A549 (cell line): ENCODE results near the gene CSN1S1. TPM values are rescaled to one million over a fixed set of nuclear protein-coding genes. Genes with fewer than 3 reads are reported as not detected.

ENCODE experiments used
- ATAC-seq, 2 experiments: fragments of 200-7000 bp in 1 of 2; fragments of >200 bp in 1 of 2; cut with Nextera tagmentation in 1 of 2; cut with Tn5 transposase in 1 of 2; 3 replicates each; pipeline versions ENCODE4 v1.8.0 to v1.9.1; 2018 to 2020; ENCODE audit warnings: mild to moderate bottlenecking in 1 of 2, moderate library complexity in 1 of 2
- CTCF ChIA-PET: fragments of 300-600 bp; sonication (Branson Sonifier 250); formaldehyde crosslinking; extraction: SDS; loops from one replicate; lab custom pipeline; 2021; ENCODE audit warnings: antibody characterized with exemption, inconsistent platforms; lab: Yijun Ruan, JAX
- POLR2A ChIA-PET: fragments of 350-600 bp; formaldehyde crosslinking; extraction: SDS; loops from one replicate; lab custom pipeline; 2021; ENCODE audit warnings: antibody characterized with exemption, inconsistent platforms; lab: Yijun Ruan, JAX
- DNase-seq, 2 experiments: peaks; one replicate each; pipeline versions ENCODE4 v3.0.0 to v3.0.0-alpha.2; 2011 to 2016; ENCODE audit warnings: low read depth in 1 of 2, low spot score in 1 of 2
- FAIRE-seq: peaks from 2 replicates; lab custom pipeline; 2011; peaks lifted over from hg19 to GRCh38; lab: Jason Lieb, UNC
- H3K27ac ChIP-seq, 2 experiments: fragments of >200 bp; sonication (Bioruptor Twin); formaldehyde crosslinking; 3 replicates each; pipeline ENCODE4 v1.5.1; 2016 to 2017
- H3K4me1 ChIP-seq: fragments of >200 bp; sonication (Bioruptor Twin); formaldehyde crosslinking; 3 replicates; pipeline ENCODE4 v1.6.1; 2016
- H3K4me2 ChIP-seq: fragments of >200 bp; sonication (Bioruptor Twin); formaldehyde crosslinking; 3 replicates; pipeline ENCODE4 v1.6.1; 2016
- H3K4me3 ChIP-seq: fragments of >200 bp; sonication (Bioruptor Twin); formaldehyde crosslinking; 3 replicates; pipeline ENCODE4 v1.5.1; 2016
- H3K9me3 ChIP-seq: fragments of >200 bp; sonication (Bioruptor Twin); formaldehyde crosslinking; 3 replicates; pipeline ENCODE4 v1.6.1; 2016
- BHLHE40 ChIP-seq: IDR thresholded peaks from 2 replicates; pipeline ENCODE4 v1.6.1; 2012; ENCODE audit warnings: low read depth, low read length, inconsistent platforms
- CEBPB ChIP-seq, 2 experiments: fragments of >200 bp in 1 of 2; sonication (Bioruptor Twin) in 1 of 2; formaldehyde crosslinking in 1 of 2; IDR thresholded peaks; 2 replicates each; pipeline ENCODE4 v1.6.1; 2012 to 2016
- EHF ChIP-seq: fragments of 250-450 bp; sonication (Bioruptor Pico); IDR thresholded peaks from 2 replicates; pipeline ENCODE4 v1.5.0; 2020; ENCODE audit warnings: mild to moderate bottlenecking
- EHMT2 ChIP-seq: fragments of 200-600 bp; sonication (generic); IDR thresholded peaks from 2 replicates; pipeline ENCODE4 v1.6.1; 2016; ENCODE audit warnings: antibody characterized with exemption, low read depth, mild to moderate bottlenecking, moderate library complexity
- EP300 ChIP-seq, 2 experiments: fragments of >200 bp; sonication (Bioruptor Twin); formaldehyde crosslinking; IDR thresholded peaks; 2 replicates in 1 of 2; 3 replicates in 1 of 2; pipeline ENCODE4 v1.6.1; 2016 to 2017
- FOSB ChIP-seq: fragments of 250-450 bp; sonication (Bioruptor Pico); IDR thresholded peaks from 2 replicates; pipeline ENCODE4 v1.5.0; 2020; ENCODE audit warnings: mild to moderate bottlenecking, moderate library complexity
- FOXS1 ChIP-seq: fragments of 250-450 bp; sonication (Bioruptor Pico); IDR thresholded peaks from 2 replicates; pipeline ENCODE4 v1.5.0; 2020; ENCODE audit warnings: mild to moderate bottlenecking, moderate library complexity
- GATA3 ChIP-seq: IDR thresholded peaks from 2 replicates; pipeline ENCODE4 v1.6.1; 2012; ENCODE audit warnings: borderline replicate concordance
- HDAC2 ChIP-seq: fragments of 200-600 bp; sonication (generic); IDR thresholded peaks from 2 replicates; pipeline ENCODE4 v1.6.1; 2016
- HEYL ChIP-seq: fragments of 250-450 bp; sonication (Bioruptor Pico); IDR thresholded peaks from 2 replicates; pipeline ENCODE4 v1.8.0; 2021; ENCODE audit warnings: mild to moderate bottlenecking, moderate library complexity
- JUNB ChIP-seq: fragments of >200 bp; sonication (Bioruptor Twin); formaldehyde crosslinking; IDR thresholded peaks from 2 replicates; pipeline ENCODE4 v1.6.1; 2016
- NFE2L2 ChIP-seq: fragments of 150-350 bp; conservative IDR thresholded peaks from 2 replicates; pipeline ENCODE4 v1.6.1; 2014; ENCODE audit warnings: low read length
- PHF8 ChIP-seq: fragments of 200-600 bp; sonication (generic); IDR thresholded peaks from 2 replicates; pipeline ENCODE4 v1.6.1; 2016; ENCODE audit warnings: low read depth, mild to moderate bottlenecking, antibody characterized with exemption, moderate library complexity, borderline replicate concordance
- RARB ChIP-seq: fragments of 250-450 bp; sonication (Bioruptor Pico); IDR thresholded peaks from 2 replicates; pipeline ENCODE4 v1.8.0; 2021; ENCODE audit warnings: mild to moderate bottlenecking, moderate library complexity
- RNF2 ChIP-seq: fragments of 200-600 bp; sonication (generic); IDR thresholded peaks from 2 replicates; pipeline ENCODE4 v1.6.1; 2016; ENCODE audit warnings: low read depth, mild to moderate bottlenecking, antibody characterized with exemption, moderate library complexity, borderline replicate concordance
- TFCP2L1 ChIP-seq: fragments of 250-450 bp; sonication (Bioruptor Pico); IDR thresholded peaks from 2 replicates; pipeline ENCODE4 v1.5.0; 2021; ENCODE audit warnings: mild to moderate bottlenecking
- TP53 ChIP-seq: fragments of 250-450 bp; sonication (Bioruptor Pico); IDR thresholded peaks from 2 replicates; pipeline ENCODE4 v1.5.0; 2021; ENCODE audit warnings: mild to moderate bottlenecking, moderate library complexity
- ZNF302 ChIP-seq: fragments of 250-450 bp; sonication (Bioruptor Pico); IDR thresholded peaks from 2 replicates; pipeline ENCODE4 v1.9.0; 2021; ENCODE audit warnings: inconsistent platforms, mild to moderate bottlenecking, moderate library complexity
- ZSCAN20 ChIP-seq: fragments of 250-450 bp; sonication (Bioruptor Pico); IDR thresholded peaks from 2 replicates; pipeline ENCODE4 v1.8.0; 2022; ENCODE audit warnings: mild to moderate bottlenecking, moderate library complexity
- WGBS: methylation state at CpG from one replicate; pipeline ENCODE4 v1.1.6; 2017; ENCODE audit errors: missing lambda C conversion rate; 5-methylcytosine and 5-hydroxymethylcytosine counted together
- polyA plus RNA-seq, 4 experiments: library from polyadenylated mRNA; depleted of rRNA in 3 of 4; stranded (reverse); fragments of >200 nt; fragmentation: RNase III in 1 of 4; extraction: RNeasy Plus Mini Kit Qiagen cat#74134 plus additional on column Dnase treatment in 1 of 4; gene quantifications; 2 replicates in 3 of 4; 3 replicates in 1 of 4; pipeline ENCODE4 v1.2.3, GENCODE V29; 2011 to 2017
- TF ChIP-seq, protein P1 (sequence below): fragments of >200 bp; sonication (Bioruptor Twin); formaldehyde crosslinking; IDR thresholded peaks from 3 replicates; pipeline ENCODE4 v1.5.1; 2016
- TF ChIP-seq, protein P2 (sequence below): fragments of 250-450 bp; sonication (Bioruptor Pico); IDR thresholded peaks from 2 replicates; pipeline ENCODE4 v1.5.0; 2021; ENCODE audit warnings: mild to moderate bottlenecking, moderate library complexity, borderline replicate concordance
- TF ChIP-seq, protein P3 (sequence below): fragments of 450-650 bp; IDR thresholded peaks from 2 replicates; pipeline ENCODE4 v1.6.1; 2014; ENCODE audit warnings: antibody characterized with exemption
- TF ChIP-seq, protein P4 (sequence below): fragments of 150-350 bp; IDR thresholded peaks from 2 replicates; pipeline ENCODE4 v1.6.1; 2014; ENCODE audit warnings: low read depth, mild to moderate bottlenecking, low read length

Gene CSN1S1
- polyA plus RNA-seq, 2 of the 4 experiments (the other 2 are of a cell fraction), result not detected

DNA sequence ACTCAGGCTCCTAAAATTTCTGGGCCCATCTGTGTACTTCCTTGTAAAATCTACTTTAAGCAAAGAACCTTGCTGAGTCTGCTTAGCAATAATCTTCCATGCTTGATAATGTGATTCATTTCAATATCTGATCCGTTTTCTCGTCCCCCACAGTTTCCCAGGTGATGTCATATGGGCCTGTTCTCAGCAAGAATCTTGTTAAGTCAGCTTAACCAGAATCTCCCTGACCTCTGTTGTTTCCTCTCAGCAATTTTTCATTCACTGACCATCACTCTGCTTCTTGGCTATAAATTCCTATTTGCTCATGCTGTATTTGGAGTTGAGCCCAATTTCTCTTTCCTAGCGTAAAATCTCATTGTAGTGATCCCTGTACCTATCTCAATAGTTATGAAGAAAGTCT, 20.7 kb downstream of the CSN1S1 start:
- FAIRE-seq (no peak), ATAC-seq (no peak), DNase-seq (no peak)
- H3K4me1 ChIP-seq, result no peaks in the 10 kb centered on the region
- no peaks in the 10 kb centered on the region for H3K9me3 ChIP-seq
- ChIA-PET POLR2A (no interaction called here), CTCF (no interaction called here)
- no peak overlapping the region for H3K27ac ChIP-seq
- H3K4me2 ChIP-seq, result no peak overlapping the region
- 30% methylated on average over 3 of the region's 3 CpGs for WGBS
- TF ChIP-seq BHLHE40 (no peak), TFCP2L1 (CRISPR knock-in tag) (no peak), NFE2L2 (no peak), HDAC2 (no peak), CEBPB (IDR thresholded peaks at IDR 0.05) (no peak)
- H3K4me3 ChIP-seq, result no peak overlapping the region

DNA sequence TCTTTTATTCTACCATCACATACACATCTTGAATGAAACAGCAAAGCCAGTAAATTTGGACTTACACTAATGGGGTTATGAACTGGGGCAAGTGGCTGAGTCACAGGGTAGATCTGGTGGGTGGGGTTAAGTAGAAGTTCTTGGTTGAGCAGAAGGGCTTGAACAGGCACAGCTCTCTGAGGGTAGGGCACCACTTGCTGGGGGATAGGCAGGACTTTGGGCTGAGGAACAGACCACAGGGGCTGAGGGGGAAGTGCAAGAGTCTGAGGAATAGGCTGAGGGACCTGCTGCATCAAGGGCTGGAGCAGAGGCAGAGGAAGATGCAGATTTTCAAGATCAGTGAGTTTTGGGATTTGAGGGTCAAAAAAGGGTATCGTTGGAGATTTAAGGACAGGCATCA, 26.3 kb downstream of the CSN1S1 start:
- 0% methylated on average over 1 of the region's 1 CpG for WGBS
- DNase-seq (no peak), ATAC-seq (no peak), FAIRE-seq (no peak)
- TF ChIP-seq HDAC2 (no peak), FOXS1 (no peak), EP300 (IDR thresholded peaks at IDR 0.05) (no peak)
- Histone ChIP-seq H3K4me3 (no peak overlapping the region), H3K4me1 (no peaks in the 10 kb centered on the region), H3K27ac (no peak overlapping the region), H3K9me3 (no peaks in the 10 kb centered on the region), H3K4me2 (no peak overlapping the region)
- ChIA-PET CTCF (no interaction called here), POLR2A (no interaction called here)

DNA sequence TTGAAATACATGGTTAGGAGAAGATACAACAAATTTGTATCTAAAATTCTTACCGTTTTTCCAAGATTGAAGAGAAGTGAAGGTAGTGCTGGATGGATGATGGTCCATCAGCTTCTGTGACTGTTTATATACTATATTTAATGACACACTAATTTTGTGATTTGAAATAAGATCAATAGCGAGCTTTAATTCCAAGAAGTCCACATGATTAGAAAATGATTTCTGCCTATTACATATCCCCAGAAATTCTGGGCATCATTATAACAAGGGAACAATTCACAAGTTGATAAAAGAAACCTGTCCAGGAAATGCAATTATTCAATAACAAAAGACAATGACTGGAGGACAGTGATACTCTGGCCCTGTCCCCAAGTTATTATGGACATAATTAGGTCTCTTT, 34.8 kb downstream of the CSN1S1 start, which contains the start of gene CSN2:
CSN2 (minus strand) TSS at position 101 of the 400 bp plus-strand sequence. CDS start 4,733 bp downstream, outside the sequence.
- no peak for FAIRE-seq
- ChIA-PET POLR2A (no interaction called here), CTCF (no interaction called here)
- Histone ChIP-seq H3K4me2 (no peak within 1 kb of the TSS), H3K4me1 (no peaks in the 10 kb centered on the region), H3K9me3 (no peaks in the 10 kb centered on the region), H3K4me3 (no peak within 1 kb of the TSS), H3K27ac (no peak within 1 kb of the TSS)
- no peak for TF ChIP-seq PHF8
- no peak for TF ChIP-seq HEYL (CRISPR knock-in tag)
- TF ChIP-seq TFCP2L1 (CRISPR knock-in tag), result no peak
- TF ChIP-seq, protein P1, sequence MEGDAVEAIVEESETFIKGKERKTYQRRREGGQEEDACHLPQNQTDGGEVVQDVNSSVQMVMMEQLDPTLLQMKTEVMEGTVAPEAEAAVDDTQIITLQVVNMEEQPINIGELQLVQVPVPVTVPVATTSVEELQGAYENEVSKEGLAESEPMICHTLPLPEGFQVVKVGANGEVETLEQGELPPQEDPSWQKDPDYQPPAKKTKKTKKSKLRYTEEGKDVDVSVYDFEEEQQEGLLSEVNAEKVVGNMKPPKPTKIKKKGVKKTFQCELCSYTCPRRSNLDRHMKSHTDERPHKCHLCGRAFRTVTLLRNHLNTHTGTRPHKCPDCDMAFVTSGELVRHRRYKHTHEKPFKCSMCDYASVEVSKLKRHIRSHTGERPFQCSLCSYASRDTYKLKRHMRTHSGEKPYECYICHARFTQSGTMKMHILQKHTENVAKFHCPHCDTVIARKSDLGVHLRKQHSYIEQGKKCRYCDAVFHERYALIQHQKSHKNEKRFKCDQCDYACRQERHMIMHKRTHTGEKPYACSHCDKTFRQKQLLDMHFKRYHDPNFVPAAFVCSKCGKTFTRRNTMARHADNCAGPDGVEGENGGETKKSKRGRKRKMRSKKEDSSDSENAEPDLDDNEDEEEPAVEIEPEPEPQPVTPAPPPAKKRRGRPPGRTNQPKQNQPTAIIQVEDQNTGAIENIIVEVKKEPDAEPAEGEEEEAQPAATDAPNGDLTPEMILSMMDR, result no peak
- TF ChIP-seq EHMT2, result no peak
- TF ChIP-seq, protein P2, sequence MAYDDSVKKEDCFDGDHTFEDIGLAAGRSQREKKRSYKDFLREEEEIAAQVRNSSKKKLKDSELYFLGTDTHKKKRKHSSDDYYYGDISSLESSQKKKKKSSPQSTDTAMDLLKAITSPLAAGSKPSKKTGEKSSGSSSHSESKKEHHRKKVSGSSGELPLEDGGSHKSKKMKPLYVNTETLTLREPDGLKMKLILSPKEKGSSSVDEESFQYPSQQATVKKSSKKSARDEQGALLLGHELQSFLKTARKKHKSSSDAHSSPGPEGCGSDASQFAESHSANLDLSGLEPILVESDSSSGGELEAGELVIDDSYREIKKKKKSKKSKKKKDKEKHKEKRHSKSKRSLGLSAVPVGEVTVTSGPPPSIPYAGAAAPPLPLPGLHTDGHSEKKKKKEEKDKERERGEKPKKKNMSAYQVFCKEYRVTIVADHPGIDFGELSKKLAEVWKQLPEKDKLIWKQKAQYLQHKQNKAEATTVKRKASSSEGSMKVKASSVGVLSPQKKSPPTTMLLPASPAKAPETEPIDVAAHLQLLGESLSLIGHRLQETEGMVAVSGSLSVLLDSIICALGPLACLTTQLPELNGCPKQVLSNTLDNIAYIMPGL (CRISPR knock-in tag), result no peak
- no peak for TF ChIP-seq NFE2L2
- TF ChIP-seq TP53 (CRISPR knock-in tag), result no peak
- no peak for TF ChIP-seq EHF (CRISPR knock-in tag)
- TF ChIP-seq, protein P3, sequence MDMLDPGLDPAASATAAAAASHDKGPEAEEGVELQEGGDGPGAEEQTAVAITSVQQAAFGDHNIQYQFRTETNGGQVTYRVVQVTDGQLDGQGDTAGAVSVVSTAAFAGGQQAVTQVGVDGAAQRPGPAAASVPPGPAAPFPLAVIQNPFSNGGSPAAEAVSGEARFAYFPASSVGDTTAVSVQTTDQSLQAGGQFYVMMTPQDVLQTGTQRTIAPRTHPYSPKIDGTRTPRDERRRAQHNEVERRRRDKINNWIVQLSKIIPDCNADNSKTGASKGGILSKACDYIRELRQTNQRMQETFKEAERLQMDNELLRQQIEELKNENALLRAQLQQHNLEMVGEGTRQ, result no peak
- no peak for TF ChIP-seq JUNB
- TF ChIP-seq ZNF302 (CRISPR knock-in tag), result no peak
- no peak for DNase-seq
- WGBS, result 49% methylated on average over 2 of the region's 2 CpGs
- no peak for ATAC-seq

DNA sequence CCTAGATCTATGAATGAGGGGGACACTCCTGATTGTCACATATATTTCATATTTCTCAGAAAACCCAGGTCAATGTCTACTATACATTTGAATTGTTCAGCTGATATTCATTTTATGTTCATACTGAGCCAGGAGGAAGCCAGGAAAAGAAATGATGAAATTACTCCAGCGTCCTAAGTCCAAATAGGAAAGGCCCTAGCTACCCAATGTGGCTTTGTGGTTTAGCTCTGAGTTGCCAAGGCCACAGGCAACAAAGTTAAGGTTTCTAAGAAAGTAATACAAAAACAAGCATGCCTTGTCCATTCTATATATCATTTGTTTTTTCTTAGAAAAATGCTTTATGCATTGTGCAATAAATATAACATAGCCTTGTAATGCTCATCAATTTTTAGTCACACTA, 39.2 kb downstream of the CSN1S1 start:
- no peak for DNase-seq
- ChIA-PET POLR2A (no interaction called here), CTCF (no interaction called here)
- no peak for FAIRE-seq
- Histone ChIP-seq H3K9me3 (no peaks in the 10 kb centered on the region), H3K4me3 (no peak overlapping the region), H3K4me2 (no peak overlapping the region), H3K4me1 (no peaks in the 10 kb centered on the region), H3K27ac (no peak overlapping the region)
- WGBS, result 8% methylated on average over 1 of the region's 1 CpG
- no peak for ATAC-seq
- no peak for TF ChIP-seq FOSB (CRISPR knock-in tag)
- TF ChIP-seq ZNF302 (CRISPR knock-in tag), result no peak
- TF ChIP-seq, protein P2 (CRISPR knock-in tag), result no peak
- no peak for TF ChIP-seq GATA3
- no peak for TF ChIP-seq RNF2
- no peak for TF ChIP-seq TFCP2L1 (CRISPR knock-in tag)
- TF ChIP-seq ZSCAN20, result no peak
- TF ChIP-seq, protein P4, sequence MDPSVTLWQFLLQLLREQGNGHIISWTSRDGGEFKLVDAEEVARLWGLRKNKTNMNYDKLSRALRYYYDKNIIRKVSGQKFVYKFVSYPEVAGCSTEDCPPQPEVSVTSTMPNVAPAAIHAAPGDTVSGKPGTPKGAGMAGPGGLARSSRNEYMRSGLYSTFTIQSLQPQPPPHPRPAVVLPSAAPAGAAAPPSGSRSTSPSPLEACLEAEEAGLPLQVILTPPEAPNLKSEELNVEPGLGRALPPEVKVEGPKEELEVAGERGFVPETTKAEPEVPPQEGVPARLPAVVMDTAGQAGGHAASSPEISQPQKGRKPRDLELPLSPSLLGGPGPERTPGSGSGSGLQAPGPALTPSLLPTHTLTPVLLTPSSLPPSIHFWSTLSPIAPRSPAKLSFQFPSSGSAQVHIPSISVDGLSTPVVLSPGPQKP, result no peak
- no peak for TF ChIP-seq NFE2L2
- TF ChIP-seq RARB, result no peak
- TF ChIP-seq EHF (CRISPR knock-in tag), result no peak
- TF ChIP-seq BHLHE40, result no peak
